ENCODE data around the gene TNNC1.

Gene TNNC1

GRCh38 chr3:52432225-52432624 lies 21.6 kb downstream of the TNNC1 start:
- no peak for DNase-seq (ENCODE audit: low read depth in 2 of 2)

- DNase-seq (ENCODE audit: low read depth in 2 of 2), result no peak
Measured at GRCh38 chr3:52431459-52432223, 22.2 kb downstream of the TNNC1 start.

- no peak for DNase-seq (ENCODE audit: low read depth in 2 of 2)
Measured at GRCh38 chr3:52430416-52430810, 23.4 kb downstream of the TNNC1 start.

- DNase-seq (ENCODE audit: low read depth in 2 of 2), result no peak
Measured at GRCh38 chr3:52429779-52430415, 23.9 kb downstream of the TNNC1 start.

GRCh38 chr3:52429031-52429430 lies 24.8 kb downstream of the TNNC1 start:
- no peak for DNase-seq (ENCODE audit: low read depth in 2 of 2)

- no peak for DNase-seq (ENCODE audit: low read depth in 2 of 2)
Measured at GRCh38 chr3:52428151-52429005, 25.5 kb downstream of the TNNC1 start.

- DNase-seq (ENCODE audit: low read depth in 2 of 2), result no peak
Measured at GRCh38 chr3:52423173-52423572, 30.7 kb downstream of the TNNC1 start.

- no peak for DNase-seq (ENCODE audit: low read depth in 2 of 2)
Measured at GRCh38 chr3:52422669-52423068, 31.2 kb downstream of the TNNC1 start.

- no peak for DNase-seq (ENCODE audit: low read depth in 2 of 2)
Measured at GRCh38 chr3:52420388-52420787, 33.5 kb downstream of the TNNC1 start.

GRCh38 chr3:52415800-52416199 lies 38.0 kb downstream of the TNNC1 start:
- DNase-seq (ENCODE audit: low read depth in 2 of 2), result no peak

GRCh38 chr3:52408466-52408865 lies 45.4 kb downstream of the TNNC1 start:
- DNase-seq (ENCODE audit: low read depth in 2 of 2), result no peak

- DNase-seq (ENCODE audit: low read depth in 2 of 2), result no peak
Measured at GRCh38 chr3:52407779-52408178, 46.1 kb downstream of the TNNC1 start.

- no peak for DNase-seq (ENCODE audit: low read depth in 2 of 2)
Measured at GRCh38 chr3:52406791-52407510, 46.9 kb downstream of the TNNC1 start.

GRCh38 chr3:52406231-52406661 lies 47.6 kb downstream of the TNNC1 start:
- no peak for DNase-seq (ENCODE audit: low read depth in 2 of 2)

GRCh38 chr3:52405601-52406110 lies 48.2 kb downstream of the TNNC1 start:
- DNase-seq (ENCODE audit: low read depth in 2 of 2), result no peak

- no peak for DNase-seq (ENCODE audit: low read depth in 2 of 2)
Measured at GRCh38 chr3:52405066-52405465, 48.8 kb downstream of the TNNC1 start.

GRCh38 chr3:52404391-52404790 lies 49.5 kb downstream of the TNNC1 start:
- no peak for DNase-seq (ENCODE audit: low read depth in 2 of 2)

GRCh38 chr3:52403955-52404354 lies 49.9 kb downstream of the TNNC1 start:
- DNase-seq (ENCODE audit: low read depth in 2 of 2), result no peak

GRCh38 chr3:52403271-52403841 lies 50.5 kb downstream of the TNNC1 start:
- no peak for DNase-seq (ENCODE audit: low read depth in 2 of 2)

GRCh38 chr3:52402706-52403270 lies 51.1 kb downstream of the TNNC1 start:
- DNase-seq (ENCODE audit: low read depth in 2 of 2), result no peak

- DNase-seq (ENCODE audit: low read depth in 2 of 2), result no peak
Measured at GRCh38 chr3:52402101-52402521, 51.7 kb downstream of the TNNC1 start.

All from stimulated activated CD8-positive, alpha-beta memory T cell treated with anti-CD3 and anti-CD28 coated beads, Interleukin-7, amount 100 ng/mL, for 4 hours (primary cell).